ENCODE data around the gene PCDHGC3. TPM values are rescaled to one million over a fixed set of nuclear protein-coding genes. Genes with fewer than 3 reads are reported as not detected.

The PCDHGC3 gene
- total and polyA plus RNA-seq, 4 donors: 3.7 to 11.0 (median 6.2) TPM

DNA sequence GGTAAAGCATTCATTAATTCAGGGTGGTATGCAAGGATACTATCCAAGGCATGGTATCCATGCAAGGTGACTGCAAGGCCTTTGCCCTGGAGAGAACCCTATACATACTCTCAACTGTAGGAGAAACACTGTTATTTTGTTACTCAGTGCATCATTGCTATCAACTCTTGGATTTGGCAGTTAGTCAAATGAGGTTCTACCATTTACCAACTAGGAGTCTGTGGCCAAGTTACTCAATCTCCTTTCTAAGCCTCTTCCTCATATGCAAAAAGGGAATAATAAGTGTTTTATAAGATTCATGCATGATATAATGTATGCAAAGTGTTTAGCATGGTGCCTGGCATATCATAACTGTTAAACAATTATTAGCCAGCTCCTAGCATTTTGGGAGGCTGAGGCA, 4.0 kb downstream of the PCDHGC3 start:
- Histone ChIP-seq H3K27ac (ENCODE audit: low read depth in 1 of 2, low read length in 2 of 2) (no peak overlapping the region), H3K4me3 (ENCODE audit: low read depth in 1 of 3, low read length in 3 of 3) (no peak overlapping the region), H3K9me3 (ENCODE audit: control insufficient read depth in 4 of 4, low read length in 3 of 4) (no peaks in the 10 kb centered on the region), H3K36me3 (ENCODE audit: control insufficient read depth in 4 of 4, insufficient read depth in 3 of 4, low read depth in 1 of 4, low read length in 3 of 4) (peaks cover 0 to 2% (median 0%) of the 10 kb centered on the region in 4 donors), H3K9ac (ENCODE audit: low read depth in 1 of 2, low read length in 2 of 2) (no peak overlapping the region), H3K4me1 (ENCODE audit: control insufficient read depth in 4 of 4, insufficient read depth in 4 of 4, low read length in 3 of 4) (peaks cover 0 to 31% (median 14%) of the 10 kb centered on the region in 4 donors), H3K27me3 (ENCODE audit: control insufficient read depth in 4 of 4, insufficient read depth in 4 of 4, low read length in 3 of 4) (peaks cover 0 to 2% (median 0%) of the 10 kb centered on the region in 4 donors)
- no peak for DNase-seq (ENCODE audit: low spot score)
- TF ChIP-seq RAD21 (IDR thresholded peaks at IDR 0.05) (no peak), HNF4A (conservative IDR thresholded peaks at IDR 0.05) (no peak), GABPA (IDR thresholded peaks at IDR 0.05 in 1 of 2, conservative IDR thresholded peaks at IDR 0.05 in 1 of 2) (no peak), FOXA2 (IDR thresholded peaks at IDR 0.05) (no peak), NR2F2 (IDR thresholded peaks at IDR 0.05) (no peak), HNF4G (IDR thresholded peaks at IDR 0.05) (no peak), YY1 (IDR thresholded peaks at IDR 0.05) (no peak), TAF1 (conservative IDR thresholded peaks at IDR 0.05) (no peak), EGR1 (IDR thresholded peaks at IDR 0.05; ENCODE audit: low read depth in 2 of 2) (no peak), JUND (IDR thresholded peaks at IDR 0.05) (no peak)
- TF ChIP-seq, protein P1, sequence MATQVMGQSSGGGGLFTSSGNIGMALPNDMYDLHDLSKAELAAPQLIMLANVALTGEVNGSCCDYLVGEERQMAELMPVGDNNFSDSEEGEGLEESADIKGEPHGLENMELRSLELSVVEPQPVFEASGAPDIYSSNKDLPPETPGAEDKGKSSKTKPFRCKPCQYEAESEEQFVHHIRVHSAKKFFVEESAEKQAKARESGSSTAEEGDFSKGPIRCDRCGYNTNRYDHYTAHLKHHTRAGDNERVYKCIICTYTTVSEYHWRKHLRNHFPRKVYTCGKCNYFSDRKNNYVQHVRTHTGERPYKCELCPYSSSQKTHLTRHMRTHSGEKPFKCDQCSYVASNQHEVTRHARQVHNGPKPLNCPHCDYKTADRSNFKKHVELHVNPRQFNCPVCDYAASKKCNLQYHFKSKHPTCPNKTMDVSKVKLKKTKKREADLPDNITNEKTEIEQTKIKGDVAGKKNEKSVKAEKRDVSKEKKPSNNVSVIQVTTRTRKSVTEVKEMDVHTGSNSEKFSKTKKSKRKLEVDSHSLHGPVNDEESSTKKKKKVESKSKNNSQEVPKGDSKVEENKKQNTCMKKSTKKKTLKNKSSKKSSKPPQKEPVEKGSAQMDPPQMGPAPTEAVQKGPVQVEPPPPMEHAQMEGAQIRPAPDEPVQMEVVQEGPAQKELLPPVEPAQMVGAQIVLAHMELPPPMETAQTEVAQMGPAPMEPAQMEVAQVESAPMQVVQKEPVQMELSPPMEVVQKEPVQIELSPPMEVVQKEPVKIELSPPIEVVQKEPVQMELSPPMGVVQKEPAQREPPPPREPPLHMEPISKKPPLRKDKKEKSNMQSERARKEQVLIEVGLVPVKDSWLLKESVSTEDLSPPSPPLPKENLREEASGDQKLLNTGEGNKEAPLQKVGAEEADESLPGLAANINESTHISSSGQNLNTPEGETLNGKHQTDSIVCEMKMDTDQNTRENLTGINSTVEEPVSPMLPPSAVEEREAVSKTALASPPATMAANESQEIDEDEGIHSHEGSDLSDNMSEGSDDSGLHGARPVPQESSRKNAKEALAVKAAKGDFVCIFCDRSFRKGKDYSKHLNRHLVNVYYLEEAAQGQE (IDR thresholded peaks at IDR 0.05): no peak
- TF ChIP-seq, protein P2, sequence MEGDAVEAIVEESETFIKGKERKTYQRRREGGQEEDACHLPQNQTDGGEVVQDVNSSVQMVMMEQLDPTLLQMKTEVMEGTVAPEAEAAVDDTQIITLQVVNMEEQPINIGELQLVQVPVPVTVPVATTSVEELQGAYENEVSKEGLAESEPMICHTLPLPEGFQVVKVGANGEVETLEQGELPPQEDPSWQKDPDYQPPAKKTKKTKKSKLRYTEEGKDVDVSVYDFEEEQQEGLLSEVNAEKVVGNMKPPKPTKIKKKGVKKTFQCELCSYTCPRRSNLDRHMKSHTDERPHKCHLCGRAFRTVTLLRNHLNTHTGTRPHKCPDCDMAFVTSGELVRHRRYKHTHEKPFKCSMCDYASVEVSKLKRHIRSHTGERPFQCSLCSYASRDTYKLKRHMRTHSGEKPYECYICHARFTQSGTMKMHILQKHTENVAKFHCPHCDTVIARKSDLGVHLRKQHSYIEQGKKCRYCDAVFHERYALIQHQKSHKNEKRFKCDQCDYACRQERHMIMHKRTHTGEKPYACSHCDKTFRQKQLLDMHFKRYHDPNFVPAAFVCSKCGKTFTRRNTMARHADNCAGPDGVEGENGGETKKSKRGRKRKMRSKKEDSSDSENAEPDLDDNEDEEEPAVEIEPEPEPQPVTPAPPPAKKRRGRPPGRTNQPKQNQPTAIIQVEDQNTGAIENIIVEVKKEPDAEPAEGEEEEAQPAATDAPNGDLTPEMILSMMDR (IDR thresholded peaks at IDR 0.05; ENCODE audit: low read depth, low read length, missing input control): no peak
- TF ChIP-seq, protein P3, sequence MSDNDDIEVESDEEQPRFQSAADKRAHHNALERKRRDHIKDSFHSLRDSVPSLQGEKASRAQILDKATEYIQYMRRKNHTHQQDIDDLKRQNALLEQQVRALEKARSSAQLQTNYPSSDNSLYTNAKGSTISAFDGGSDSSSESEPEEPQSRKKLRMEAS (IDR thresholded peaks at IDR 0.05): no peak
- TF ChIP-seq, protein P4, sequence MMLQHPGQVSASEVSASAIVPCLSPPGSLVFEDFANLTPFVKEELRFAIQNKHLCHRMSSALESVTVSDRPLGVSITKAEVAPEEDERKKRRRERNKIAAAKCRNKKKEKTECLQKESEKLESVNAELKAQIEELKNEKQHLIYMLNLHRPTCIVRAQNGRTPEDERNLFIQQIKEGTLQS (IDR thresholded peaks at IDR 0.05): no peak

DNA sequence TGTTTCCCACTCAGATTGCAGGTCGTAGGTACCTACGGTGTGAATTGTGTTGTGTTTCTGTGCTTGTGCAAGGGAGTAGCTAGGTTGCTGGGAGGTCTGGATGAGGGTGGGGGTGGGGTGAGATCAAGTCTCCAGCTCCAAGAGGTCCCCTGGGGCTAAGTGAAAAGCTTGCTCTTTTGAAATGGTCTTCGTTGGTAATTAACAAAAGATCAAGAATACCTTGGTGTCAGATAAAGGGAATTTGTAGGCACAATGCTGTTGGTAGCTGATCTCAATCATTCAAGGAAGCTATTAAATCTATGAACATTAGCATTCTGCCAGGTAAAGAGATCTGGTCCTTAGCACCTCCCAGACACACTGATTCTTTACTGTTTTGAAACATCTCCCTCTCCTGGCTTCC, 8.1 kb downstream of the PCDHGC3 start:
- WGBS: 38% methylated on average over 3 of the region's 3 CpGs
- no peak overlapping the region for H3K27ac ChIP-seq (ENCODE audit: low read depth in 1 of 2, low read length in 2 of 2)
- peaks cover 0 to 4% (median 1%) of the 10 kb centered on the region in 4 donors for H3K9me3 ChIP-seq (ENCODE audit: control insufficient read depth in 4 of 4, low read length in 3 of 4)
- H3K27me3 ChIP-seq (ENCODE audit: control insufficient read depth in 4 of 4, insufficient read depth in 4 of 4, low read length in 3 of 4): peaks cover 0 to 2% (median 0%) of the 10 kb centered on the region in 4 donors
- H3K9ac ChIP-seq (ENCODE audit: low read depth in 1 of 2, low read length in 2 of 2): no peak overlapping the region
- H3K4me3 ChIP-seq (ENCODE audit: low read depth in 1 of 3, low read length in 3 of 3): no peak overlapping the region
- no peak for DNase-seq (ENCODE audit: low spot score)
- peaks cover 0 to 4% (median 2%) of the 10 kb centered on the region in 4 donors for H3K4me1 ChIP-seq (ENCODE audit: control insufficient read depth in 4 of 4, insufficient read depth in 4 of 4, low read length in 3 of 4)
- H3K36me3 ChIP-seq (ENCODE audit: control insufficient read depth in 4 of 4, insufficient read depth in 3 of 4, low read depth in 1 of 4, low read length in 3 of 4): peaks cover 0 to 2% (median 0%) of the 10 kb centered on the region in 4 donors
- TF ChIP-seq FOXA1 (IDR thresholded peaks at IDR 0.05): no peak
- TF ChIP-seq EGR1 (IDR thresholded peaks at IDR 0.05; ENCODE audit: low read depth in 2 of 2): no peak
- TF ChIP-seq, protein P5, sequence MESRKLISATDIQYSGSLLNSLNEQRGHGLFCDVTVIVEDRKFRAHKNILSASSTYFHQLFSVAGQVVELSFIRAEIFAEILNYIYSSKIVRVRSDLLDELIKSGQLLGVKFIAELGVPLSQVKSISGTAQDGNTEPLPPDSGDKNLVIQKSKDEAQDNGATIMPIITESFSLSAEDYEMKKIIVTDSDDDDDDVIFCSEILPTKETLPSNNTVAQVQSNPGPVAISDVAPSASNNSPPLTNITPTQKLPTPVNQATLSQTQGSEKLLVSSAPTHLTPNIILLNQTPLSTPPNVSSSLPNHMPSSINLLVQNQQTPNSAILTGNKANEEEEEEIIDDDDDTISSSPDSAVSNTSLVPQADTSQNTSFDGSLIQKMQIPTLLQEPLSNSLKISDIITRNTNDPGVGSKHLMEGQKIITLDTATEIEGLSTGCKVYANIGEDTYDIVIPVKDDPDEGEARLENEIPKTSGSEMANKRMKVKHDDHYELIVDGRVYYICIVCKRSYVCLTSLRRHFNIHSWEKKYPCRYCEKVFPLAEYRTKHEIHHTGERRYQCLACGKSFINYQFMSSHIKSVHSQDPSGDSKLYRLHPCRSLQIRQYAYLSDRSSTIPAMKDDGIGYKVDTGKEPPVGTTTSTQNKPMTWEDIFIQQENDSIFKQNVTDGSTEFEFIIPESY (IDR thresholded peaks at IDR 0.05): no peak
- TF ChIP-seq, protein P4 (IDR thresholded peaks at IDR 0.05): no peak
- TF ChIP-seq, protein P1 (IDR thresholded peaks at IDR 0.05): no peak
- TF ChIP-seq RAD21 (IDR thresholded peaks at IDR 0.05): no peak
- no peak for TF ChIP-seq JUND (IDR thresholded peaks at IDR 0.05)
- TF ChIP-seq RXRA (IDR thresholded peaks at IDR 0.05): no peak
- TF ChIP-seq HNF4G (IDR thresholded peaks at IDR 0.05): no peak
- TF ChIP-seq, protein P3 (IDR thresholded peaks at IDR 0.05): no peak
- TF ChIP-seq TAF1 (conservative IDR thresholded peaks at IDR 0.05): no peak
- no peak for TF ChIP-seq FOXA2 (IDR thresholded peaks at IDR 0.05)

All from liver (tissue), 9 donors.